Measurements from ENCODE around the gene NEDD9. TPM values are rescaled to one million over a fixed set of nuclear protein-coding genes. Genes with fewer than 3 reads are reported as not detected.
A peak's percentile ranks its signal among the peaks of the same experiment; 100 is the strongest.

NEDD9 gene, protein sequence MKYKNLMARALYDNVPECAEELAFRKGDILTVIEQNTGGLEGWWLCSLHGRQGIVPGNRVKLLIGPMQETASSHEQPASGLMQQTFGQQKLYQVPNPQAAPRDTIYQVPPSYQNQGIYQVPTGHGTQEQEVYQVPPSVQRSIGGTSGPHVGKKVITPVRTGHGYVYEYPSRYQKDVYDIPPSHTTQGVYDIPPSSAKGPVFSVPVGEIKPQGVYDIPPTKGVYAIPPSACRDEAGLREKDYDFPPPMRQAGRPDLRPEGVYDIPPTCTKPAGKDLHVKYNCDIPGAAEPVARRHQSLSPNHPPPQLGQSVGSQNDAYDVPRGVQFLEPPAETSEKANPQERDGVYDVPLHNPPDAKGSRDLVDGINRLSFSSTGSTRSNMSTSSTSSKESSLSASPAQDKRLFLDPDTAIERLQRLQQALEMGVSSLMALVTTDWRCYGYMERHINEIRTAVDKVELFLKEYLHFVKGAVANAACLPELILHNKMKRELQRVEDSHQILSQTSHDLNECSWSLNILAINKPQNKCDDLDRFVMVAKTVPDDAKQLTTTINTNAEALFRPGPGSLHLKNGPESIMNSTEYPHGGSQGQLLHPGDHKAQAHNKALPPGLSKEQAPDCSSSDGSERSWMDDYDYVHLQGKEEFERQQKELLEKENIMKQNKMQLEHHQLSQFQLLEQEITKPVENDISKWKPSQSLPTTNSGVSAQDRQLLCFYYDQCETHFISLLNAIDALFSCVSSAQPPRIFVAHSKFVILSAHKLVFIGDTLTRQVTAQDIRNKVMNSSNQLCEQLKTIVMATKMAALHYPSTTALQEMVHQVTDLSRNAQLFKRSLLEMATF
- total RNA-seq (2014; rRNA removed), result 6.3 and 10.6 TPM in 2 replicates
- polyA plus RNA-seq (2012), result 25.4 TPM

DNA sequence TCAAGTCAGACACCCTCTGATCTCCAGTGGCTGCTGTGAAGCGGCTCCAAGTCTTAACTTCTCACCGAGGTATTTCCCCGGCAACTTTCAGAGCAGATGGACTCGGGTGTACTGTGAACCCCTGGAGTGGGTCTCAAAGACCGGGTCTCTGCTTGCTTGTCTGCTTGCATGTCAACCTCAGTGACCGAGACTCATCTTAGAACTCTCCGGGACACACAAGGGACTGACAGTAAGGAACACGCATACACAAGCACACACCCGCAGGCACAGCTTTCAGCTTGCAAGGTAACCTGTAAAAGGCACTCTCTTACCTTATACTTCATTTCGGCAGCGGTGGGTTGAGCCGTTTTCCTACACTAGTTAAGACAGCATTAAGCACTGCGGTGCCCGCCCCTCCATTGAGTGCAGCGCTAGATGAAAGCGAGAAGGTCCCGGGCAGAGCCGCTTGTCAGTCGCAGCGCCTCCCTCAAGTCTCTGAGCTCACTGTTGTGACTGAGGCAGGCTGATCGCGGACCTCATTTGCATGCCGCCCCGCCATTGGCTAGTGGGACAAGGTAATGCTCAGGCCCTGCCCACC is at the start of gene NEDD9:
Gene NEDD9, minus strand, starts transcription at position 476 of the 577 bp plus-strand sequence. Its CDS starts 153 bp downstream, at position 323.
- DNase-seq (ENCODE audit: low read depth), result peak; percentile 92

DNA sequence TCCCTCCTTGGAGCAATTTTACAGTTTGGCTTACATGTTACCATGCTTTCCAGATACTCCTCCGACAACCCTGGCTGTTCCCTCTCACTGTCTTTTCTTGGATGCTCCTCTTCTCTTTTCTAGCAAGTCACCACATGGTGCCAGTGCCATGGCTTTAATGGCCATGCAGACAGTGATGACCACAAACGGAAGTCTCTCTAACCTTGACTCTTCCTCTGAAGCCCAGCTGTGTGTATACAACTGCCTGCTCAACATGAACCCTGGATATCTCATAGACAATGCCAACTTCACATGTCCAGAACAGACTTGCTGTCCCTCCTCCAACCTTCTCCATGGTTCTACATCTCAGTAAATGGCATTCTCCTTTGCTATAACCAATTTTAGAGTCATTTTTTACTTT is 49.8 kb upstream of the NEDD9 start:
- no peak for DNase-seq (ENCODE audit: low read depth)

DNA sequence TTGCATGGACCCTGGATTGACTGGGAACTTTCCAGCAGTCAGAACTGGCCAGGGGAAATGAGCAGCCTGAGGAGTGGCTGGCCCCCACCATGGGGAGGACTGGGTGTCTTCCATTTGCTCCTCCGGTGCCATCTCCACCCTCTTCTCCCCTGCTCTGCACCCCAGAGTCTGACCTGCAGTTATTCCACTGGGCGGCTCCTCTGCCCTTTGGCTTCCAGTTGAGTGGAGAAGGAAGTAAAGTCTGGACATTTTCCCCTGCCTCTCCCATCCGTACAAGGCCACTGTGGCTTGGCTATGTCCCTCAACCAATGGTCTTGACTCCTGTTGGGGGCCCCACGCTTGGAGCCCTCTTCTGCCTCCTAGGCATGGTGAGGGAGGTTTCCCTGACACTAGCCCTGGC is 47.9 kb upstream of the NEDD9 start:
- no peak for DNase-seq (ENCODE audit: low read depth)

- peak; percentile 23 for DNase-seq (ENCODE audit: low read depth)
These were observed 46.8 kb upstream of the NEDD9 start for GRCh38 chr6:11279284-11279689.

GRCh38 chr6:11278207-11278559 is 45.7 kb upstream of the NEDD9 start:
- no peak for DNase-seq (ENCODE audit: low read depth)

DNA sequence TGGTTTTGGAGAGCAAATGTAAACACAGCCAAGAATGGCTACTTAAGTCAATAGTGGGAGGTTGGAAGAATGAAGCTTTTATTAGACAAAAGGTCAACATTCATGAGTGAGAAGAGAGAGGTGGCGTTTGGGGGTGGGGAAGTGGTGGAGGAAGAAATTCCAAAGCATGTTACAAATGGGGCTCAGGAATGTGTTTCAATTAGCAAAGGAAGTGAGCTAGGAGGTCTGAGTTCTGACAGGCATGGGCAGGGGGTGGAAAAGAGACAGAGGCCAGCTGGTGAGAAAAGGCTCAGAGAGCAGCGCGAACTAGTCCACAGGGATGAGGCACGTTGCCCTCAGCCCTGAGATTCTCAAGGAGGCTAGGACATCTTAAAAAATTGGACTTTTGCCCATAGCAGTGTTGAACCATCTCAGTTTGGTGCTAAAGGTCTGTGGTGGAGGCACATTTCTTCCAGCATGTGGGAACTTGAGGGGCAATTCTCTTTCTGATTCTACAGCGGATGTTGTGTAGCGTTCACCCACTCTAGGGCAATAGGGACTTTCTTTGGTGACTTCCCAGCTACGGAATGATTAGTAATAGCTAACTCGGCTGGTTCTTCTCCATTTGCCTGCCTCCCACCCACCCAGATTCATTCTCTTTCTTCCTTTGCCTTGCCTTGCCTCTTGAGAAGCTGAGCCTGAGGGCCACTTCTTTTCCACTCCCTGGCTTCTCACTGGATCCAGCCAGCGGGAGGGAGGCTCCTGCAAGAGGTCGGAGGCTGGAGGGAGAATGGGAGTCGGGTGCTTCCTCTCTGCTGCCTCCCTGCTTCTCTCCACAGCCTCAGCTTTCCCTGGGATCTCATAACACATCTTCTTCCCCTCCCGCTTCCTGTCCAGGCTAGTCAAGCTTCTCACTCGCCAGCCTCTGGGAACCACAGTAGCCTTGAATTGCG is 45.1 kb upstream of the NEDD9 start:
- peak; percentile 59 for DNase-seq (ENCODE audit: low read depth)

GRCh38 chr6:11276911-11277274 is 44.4 kb upstream of the NEDD9 start:
- DNase-seq (ENCODE audit: low read depth), result no peak

GRCh38 chr6:11276228-11276627 is 43.8 kb upstream of the NEDD9 start:
- DNase-seq (ENCODE audit: low read depth), result no peak

GRCh38 chr6:11275598-11275997 is 43.1 kb upstream of the NEDD9 start:
- no peak for DNase-seq (ENCODE audit: low read depth)

- no peak for DNase-seq (ENCODE audit: low read depth)
These were observed 41.1 kb upstream of the NEDD9 start for GRCh38 chr6:11273406-11274065.

DNA sequence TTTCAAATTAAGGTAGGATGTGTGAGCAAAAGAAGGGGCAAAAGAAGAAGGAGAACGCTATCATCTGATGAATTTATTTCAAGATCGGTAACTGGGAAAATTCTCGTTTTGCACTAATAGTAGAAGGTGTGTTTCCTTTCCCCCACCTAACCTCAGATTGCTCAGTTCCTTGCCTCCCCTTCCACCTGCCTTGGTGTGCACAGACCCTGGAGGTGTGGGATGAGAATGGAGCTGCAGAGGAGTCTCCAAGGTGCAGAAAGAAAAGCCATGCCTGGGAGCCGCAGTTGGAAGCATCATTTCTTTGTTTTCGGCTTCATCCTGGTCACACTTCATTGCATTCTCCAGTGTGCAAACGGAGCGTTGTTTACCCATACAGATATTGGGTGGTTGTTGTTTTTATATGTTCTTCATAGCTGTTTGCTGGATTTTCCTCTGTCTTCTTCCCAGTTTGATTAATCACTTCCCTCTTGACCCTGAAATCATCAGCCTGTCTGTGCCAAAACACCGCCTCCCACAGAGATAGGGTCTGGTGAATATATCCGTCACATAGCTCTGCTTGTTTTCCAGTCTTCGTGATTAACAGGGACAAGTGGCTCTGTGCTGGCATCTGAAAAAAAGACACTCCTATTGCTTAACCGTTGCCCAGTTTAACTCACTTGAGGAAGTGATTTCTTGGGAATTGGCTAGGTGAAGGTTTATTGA is 40.2 kb upstream of the NEDD9 start:
- DNase-seq (ENCODE audit: low read depth), result no peak

GRCh38 chr6:11271228-11272020 is 39.0 kb upstream of the NEDD9 start:
- DNase-seq (ENCODE audit: low read depth), result peak; percentile 36

- no peak for DNase-seq (ENCODE audit: low read depth)
These were observed 37.9 kb upstream of the NEDD9 start for GRCh38 chr6:11270030-11271027.

GRCh38 chr6:11268978-11269377 is 36.5 kb upstream of the NEDD9 start:
- DNase-seq (ENCODE audit: low read depth), result no peak

- no peak for DNase-seq (ENCODE audit: low read depth)
These were observed 34.5 kb upstream of the NEDD9 start for GRCh38 chr6:11266926-11267325.

- no peak for DNase-seq (ENCODE audit: low read depth)
These were observed 33.5 kb upstream of the NEDD9 start for GRCh38 chr6:11265932-11266331.

GRCh38 chr6:11264100-11264499 is 31.6 kb upstream of the NEDD9 start:
- no peak for DNase-seq (ENCODE audit: low read depth)

- DNase-seq (ENCODE audit: low read depth), result peak; percentile 80
These were observed 30.9 kb upstream of the NEDD9 start for GRCh38 chr6:11263291-11263775.
